Neural cell (in vitro differentiated cells): ENCODE results near the gene DOK6.

ENCODE experiments used
- EP300 ChIP-seq: fragments of 450-650 bp; conservative IDR thresholded peaks from 2 replicates; pipeline ENCODE4 v1.6.1; 2014; ENCODE audit warnings: antibody characterized with exemption, mild to moderate bottlenecking, moderate library complexity; ENCODE audit not compliant: poor library complexity, severe bottlenecking
- MXI1 ChIP-seq: fragments of 450-650 bp; conservative IDR thresholded peaks from 2 replicates; pipeline ENCODE4 v1.6.1; 2014; ENCODE audit warnings: antibody characterized with exemption, mild to moderate bottlenecking; ENCODE audit not compliant: poor library complexity, severe bottlenecking
- POLR2AphosphoS5 ChIP-seq: IDR thresholded peaks from 2 replicates; pipeline ENCODE4 v1.6.1; 2012
- SMC3 ChIP-seq: fragments of 450-650 bp; conservative IDR thresholded peaks from 2 replicates; pipeline ENCODE4 v1.6.1; 2014; ENCODE audit warnings: antibody characterized with exemption, mild to moderate bottlenecking, moderate library complexity; ENCODE audit not compliant: poor library complexity
- TAF1 ChIP-seq: IDR thresholded peaks from 2 replicates; pipeline ENCODE4 v1.6.1; 2012; ENCODE audit warnings: low read depth
- TF ChIP-seq, protein P1 (sequence below): fragments of 450-650 bp; IDR thresholded peaks from 2 replicates; pipeline ENCODE4 v1.5.1; 2014; ENCODE audit warnings: antibody characterized with exemption, mild to moderate bottlenecking, moderate library complexity; ENCODE audit not compliant: poor library complexity, severe bottlenecking
- TF ChIP-seq, protein P2 (sequence below): IDR thresholded peaks from 2 replicates; pipeline ENCODE4 v1.6.1; 2012; ENCODE audit warnings: borderline replicate concordance

- TF ChIP-seq, protein P1, sequence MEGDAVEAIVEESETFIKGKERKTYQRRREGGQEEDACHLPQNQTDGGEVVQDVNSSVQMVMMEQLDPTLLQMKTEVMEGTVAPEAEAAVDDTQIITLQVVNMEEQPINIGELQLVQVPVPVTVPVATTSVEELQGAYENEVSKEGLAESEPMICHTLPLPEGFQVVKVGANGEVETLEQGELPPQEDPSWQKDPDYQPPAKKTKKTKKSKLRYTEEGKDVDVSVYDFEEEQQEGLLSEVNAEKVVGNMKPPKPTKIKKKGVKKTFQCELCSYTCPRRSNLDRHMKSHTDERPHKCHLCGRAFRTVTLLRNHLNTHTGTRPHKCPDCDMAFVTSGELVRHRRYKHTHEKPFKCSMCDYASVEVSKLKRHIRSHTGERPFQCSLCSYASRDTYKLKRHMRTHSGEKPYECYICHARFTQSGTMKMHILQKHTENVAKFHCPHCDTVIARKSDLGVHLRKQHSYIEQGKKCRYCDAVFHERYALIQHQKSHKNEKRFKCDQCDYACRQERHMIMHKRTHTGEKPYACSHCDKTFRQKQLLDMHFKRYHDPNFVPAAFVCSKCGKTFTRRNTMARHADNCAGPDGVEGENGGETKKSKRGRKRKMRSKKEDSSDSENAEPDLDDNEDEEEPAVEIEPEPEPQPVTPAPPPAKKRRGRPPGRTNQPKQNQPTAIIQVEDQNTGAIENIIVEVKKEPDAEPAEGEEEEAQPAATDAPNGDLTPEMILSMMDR: no peak
- TF ChIP-seq TAF1: no peak
- TF ChIP-seq MXI1: no peak
- TF ChIP-seq EP300: no peak
- TF ChIP-seq, protein P2, sequence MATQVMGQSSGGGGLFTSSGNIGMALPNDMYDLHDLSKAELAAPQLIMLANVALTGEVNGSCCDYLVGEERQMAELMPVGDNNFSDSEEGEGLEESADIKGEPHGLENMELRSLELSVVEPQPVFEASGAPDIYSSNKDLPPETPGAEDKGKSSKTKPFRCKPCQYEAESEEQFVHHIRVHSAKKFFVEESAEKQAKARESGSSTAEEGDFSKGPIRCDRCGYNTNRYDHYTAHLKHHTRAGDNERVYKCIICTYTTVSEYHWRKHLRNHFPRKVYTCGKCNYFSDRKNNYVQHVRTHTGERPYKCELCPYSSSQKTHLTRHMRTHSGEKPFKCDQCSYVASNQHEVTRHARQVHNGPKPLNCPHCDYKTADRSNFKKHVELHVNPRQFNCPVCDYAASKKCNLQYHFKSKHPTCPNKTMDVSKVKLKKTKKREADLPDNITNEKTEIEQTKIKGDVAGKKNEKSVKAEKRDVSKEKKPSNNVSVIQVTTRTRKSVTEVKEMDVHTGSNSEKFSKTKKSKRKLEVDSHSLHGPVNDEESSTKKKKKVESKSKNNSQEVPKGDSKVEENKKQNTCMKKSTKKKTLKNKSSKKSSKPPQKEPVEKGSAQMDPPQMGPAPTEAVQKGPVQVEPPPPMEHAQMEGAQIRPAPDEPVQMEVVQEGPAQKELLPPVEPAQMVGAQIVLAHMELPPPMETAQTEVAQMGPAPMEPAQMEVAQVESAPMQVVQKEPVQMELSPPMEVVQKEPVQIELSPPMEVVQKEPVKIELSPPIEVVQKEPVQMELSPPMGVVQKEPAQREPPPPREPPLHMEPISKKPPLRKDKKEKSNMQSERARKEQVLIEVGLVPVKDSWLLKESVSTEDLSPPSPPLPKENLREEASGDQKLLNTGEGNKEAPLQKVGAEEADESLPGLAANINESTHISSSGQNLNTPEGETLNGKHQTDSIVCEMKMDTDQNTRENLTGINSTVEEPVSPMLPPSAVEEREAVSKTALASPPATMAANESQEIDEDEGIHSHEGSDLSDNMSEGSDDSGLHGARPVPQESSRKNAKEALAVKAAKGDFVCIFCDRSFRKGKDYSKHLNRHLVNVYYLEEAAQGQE: no peak
- TF ChIP-seq SMC3: no peak
- TF ChIP-seq POLR2AphosphoS5: no peak
Observed at GRCh38 chr18:69720422-69720821, 319.7 kb downstream of the DOK6 start.
